Mesenteric fat pad (tissue), 1 donor: Measurements from ENCODE around the gene SP140. TPM values are rescaled to one million over a fixed set of nuclear protein-coding genes. Genes with fewer than 3 reads are reported as not detected.
"Not testable (repeated sequence)": the region's sequence is repeated elsewhere in the genome, so short reads cannot be mapped to it uniquely, and the experiment has no call there.

Experiments used
- DNase-seq: peaks from one replicate; pipeline ENCODE4 v3.0.0-alpha.2; 2020; ENCODE audit warnings: low spot score
- total RNA-seq: library from RNA; stranded (reverse); fragmentation: NEBNext Ultra II Directional; extraction: Animal tissue kit (Norgen Biotek cat#: 25700); gene quantifications from one replicate; pipeline ENCODE4 v1.2.1, GENCODE V29; 2021
- donor health status: DM: yes; HTN: yes; CAD: no.

The SP140 gene
- total RNA-seq, 1 donor from 2014 or later: 2.6 TPM

DNA sequence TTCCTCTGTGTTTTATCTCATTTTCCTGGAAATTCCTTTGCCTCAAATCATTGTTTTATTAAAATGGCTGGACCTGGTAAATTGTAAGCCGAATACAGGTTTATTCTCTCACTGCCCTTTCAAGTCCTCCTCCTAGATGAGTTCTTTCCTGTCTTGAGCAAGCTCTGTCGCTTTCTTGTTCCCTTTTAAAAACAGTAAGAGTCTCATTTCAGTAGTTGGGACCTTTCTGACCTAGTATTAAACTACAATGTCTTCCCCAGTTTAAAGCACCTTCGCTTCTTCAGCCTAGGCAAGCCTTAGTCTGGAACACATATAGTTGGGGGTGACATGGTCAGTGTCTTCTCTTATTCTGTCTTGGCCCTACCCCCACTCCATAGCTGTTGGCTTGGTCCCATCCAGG lies 60.5 kb downstream of the SP140 start:
- no peak for DNase-seq

DNA sequence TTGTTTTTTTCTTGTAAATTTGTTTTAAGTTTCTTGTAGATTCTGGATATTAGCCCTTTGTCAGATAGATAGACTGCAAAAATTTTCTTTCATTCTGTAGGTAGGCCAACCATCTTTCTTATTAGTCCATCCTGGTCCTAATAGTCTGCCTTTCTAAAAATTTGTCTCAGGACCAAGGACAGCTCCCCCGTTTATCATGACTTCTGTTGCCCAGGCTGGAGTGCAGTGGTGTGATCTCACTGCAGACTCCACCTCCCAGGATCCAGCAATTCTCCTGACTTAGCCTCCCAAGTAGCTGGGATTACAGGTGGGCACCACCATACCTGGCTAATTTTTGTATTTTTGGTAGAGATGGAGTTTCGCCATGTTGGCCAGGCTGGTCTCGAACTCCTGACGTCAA lies 63.8 kb downstream of the SP140 start:
- DNase-seq: not testable (repeated sequence)

DNA sequence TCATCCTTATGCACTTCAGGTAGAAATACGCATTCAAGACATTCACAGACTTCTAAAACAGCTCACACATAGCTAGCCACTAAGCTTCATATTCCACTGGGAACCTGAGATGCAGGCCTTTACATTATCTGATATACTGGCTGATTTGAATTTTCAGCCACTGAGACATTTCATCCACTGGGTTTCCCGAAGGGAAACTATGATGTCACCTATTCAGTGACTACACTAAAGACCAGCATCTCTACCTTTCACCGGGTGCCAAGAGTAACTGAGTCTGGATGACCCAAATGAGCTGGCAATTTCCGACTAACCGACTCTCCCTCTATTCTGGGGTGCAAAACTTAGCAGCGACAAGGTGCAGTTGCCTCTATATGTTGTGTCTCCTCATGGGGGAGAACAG lies 69.7 kb downstream of the SP140 start:
- DNase-seq: no peak

DNA sequence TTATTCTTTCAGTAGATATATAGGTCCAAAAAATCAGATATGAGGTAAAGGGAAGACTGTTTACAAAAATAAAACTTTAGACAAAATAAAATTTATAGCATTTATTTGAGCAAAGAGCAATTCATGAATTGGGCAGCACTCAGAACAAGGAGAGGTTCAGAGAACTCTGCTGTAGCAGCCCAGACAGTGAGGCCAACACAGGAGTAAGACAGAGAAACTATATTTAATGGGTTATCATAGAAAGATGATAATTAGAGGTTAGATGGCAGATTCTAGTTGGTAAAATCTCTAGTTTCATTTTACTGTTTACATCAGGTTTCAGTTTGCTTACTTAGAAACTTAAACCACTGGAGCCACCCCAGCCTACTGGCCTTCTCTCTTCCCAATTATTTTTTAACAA lies 71.4 kb downstream of the SP140 start:
- DNase-seq: no peak

DNA sequence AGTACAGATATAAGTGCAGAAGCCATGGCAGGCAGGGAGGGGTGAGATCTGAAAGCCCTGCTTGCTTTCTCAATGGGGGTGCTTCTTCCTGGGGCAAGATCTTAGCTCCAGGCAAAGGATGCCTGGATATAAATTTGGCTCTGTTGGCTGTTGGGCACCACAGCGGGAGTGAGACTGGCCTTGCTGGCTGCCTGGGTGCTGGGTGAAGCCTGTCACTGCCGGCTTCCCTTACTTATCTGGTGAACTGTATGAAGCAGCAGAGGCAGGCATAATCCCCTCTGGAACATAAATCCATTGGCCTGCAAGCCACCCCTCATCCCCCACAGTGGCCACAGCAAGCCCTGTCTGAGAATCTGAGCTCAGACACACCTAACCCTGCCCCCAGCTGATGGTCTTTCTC lies 74.1 kb downstream of the SP140 start:
- no peak for DNase-seq

DNA sequence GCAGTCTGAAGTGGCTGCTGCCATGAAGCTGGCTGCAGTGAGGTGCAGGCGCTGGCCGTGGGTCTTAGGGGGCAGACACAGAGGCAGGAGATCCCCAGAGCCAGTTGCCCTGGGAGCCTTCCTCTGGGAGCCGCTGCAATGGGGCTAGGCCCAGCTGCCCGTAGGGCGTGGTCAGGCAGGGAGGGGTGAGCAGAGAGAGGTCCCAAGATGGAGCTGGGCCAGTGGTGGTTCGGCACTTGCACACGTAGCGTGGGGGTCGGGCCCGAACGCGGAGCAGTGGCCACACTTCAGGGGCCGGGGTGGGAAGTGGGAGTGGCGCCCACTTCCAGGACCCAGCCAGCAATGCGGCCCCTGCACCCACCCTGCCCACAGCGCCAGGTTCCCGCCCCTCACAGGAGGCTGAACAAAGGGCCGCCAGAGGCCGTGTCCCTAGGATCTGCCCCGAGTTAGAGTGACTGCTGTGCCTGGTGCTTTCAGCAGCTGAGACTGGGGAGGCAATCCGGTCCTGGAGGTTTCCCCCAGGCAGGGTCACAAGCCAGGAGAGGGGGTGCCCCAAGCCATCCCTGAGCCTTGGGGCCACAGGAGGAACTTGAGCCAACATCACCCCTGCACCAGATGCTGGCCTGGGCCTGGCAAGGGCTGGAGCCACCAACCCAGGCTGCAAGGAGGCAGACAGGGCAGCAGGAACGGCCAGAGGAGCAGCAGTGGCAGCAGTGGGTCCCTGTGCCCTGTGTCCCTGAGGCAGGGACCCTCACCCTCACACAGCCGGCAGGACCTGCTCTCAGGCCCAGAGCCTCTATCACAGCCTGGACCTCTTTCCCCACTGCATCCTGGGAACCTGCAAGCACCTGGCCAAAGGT lies 80.1 kb downstream of the SP140 start:
- DNase-seq: no peak

DNA sequence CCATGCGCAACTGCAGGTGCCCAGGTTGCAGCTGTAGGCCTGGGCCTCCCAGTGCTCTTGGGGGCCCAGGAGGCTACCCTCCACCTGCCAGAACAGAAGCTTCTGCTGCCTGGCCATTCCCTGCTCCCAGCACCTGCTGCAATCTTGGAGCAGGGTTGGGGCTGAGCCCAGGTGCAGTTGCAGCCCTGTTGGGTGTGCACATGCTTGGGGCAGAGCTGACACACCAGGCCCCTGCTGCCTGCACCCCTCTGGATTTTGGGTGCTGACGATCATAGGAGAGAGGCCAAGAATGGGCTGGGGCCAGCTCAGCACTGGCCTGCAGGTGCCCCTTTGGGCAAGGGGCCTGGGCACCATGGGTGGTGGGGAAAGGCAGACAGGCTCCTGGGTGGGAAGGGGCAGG lies 80.9 kb downstream of the SP140 start:
- no peak for DNase-seq

DNA sequence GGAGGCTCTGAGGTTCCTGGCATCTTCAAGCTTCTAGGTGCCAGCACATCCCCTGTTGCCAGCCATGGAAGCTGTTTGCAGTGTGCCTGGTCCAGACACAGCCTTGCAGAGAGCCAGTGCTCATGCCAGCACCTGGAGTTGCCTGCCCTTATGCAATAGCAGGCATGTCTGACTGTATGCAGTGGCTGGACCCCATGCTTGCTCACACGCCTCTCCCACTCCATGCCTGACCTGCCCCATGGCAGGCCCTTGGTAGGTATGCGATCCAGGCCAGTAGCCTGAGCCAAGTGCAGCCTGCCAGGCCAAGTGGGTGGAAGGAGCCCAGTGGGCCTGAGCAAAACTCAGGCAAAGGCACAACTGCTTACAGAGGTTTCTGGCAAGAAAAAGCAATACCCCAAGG lies 81.9 kb downstream of the SP140 start:
- DNase-seq: no peak

DNA sequence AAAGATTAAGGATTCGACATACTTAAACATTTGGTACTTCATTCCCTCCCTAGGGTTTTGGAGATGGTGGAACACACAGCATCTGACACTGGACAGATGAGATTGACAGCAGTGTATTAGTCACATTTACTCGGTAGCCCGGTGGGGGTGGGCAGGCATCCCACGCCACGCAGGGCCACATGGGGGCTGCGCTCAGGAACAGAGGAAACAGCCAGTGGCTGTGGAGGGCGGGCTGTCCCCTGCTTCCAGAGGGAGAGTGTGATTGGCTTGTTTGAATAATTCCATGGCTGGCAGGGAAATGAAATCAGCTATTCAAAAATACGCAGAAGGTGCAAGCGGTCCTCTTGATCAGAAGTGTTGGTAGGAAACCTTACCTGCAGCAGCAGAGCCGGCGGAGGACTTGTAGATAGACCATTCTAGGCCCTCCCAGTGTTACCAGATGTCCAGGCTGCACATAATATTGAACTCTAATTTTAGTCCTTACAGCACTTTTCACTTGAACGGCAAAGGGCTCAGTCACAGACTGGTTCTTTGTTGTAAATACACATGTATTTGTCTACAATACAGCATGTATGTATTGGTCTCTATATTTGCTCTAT lies 83.0 kb downstream of the SP140 start:
- DNase-seq: no peak

DNA sequence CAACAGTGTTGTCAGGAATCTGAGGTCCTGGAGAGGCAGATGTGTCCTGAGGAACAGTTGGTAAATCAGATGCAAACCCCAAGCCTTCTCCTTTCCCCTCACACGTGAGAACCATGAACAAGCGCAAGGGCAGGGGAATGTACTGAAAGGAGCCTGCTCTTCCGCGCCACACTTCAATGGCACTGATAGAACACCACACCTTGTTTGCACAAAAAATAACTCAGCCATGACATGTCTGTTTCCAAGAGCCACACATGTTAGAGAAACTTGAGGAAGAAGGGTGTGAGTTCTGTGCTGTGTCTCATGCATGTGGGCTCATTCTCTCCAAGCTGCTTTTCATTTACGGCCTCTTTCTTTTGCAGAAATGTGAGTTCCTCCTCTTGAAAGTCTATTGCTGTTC lies 85.3 kb downstream of the SP140 start:
- DNase-seq: not testable (repeated sequence)

DNA sequence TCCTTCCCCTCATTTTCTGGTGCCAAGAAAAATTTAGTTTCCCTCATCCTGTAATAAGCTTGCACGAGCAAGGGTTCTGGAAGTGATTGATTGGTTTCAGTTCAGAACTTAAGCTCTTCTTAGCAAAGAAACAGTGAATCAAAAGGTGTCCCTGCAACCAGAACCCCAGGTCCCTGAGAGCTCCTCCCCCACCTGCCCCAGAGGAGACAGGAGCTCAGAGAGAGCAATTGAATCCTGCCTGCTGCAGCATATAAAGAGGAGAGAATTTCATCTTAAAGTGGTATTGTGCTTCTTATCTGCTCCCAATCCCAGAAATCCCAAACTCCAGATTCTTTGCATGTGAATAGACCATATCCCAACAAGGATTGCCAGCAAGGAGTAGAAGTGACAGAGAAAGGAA lies 86.1 kb downstream of the SP140 start:
- DNase-seq: not testable (repeated sequence)

DNA sequence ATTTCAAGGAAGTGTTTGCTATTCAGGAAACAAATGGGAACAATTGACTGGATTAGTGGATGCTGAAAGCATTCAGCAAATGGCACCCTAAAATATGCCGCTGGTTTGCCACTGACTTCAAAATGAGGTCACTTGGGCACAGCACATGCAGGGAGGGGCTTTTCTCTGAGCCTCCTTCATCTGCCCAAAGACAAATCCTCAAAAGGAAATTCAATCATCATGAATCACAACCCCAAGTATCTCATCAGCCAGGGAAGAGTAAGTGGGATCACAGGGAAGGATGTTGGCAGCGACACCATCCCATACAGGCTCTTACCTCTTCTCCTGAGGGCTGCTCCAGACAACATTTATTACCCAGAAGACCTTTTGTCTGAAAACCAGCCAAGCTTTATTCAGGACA lies 87.1 kb downstream of the SP140 start:
- DNase-seq: no peak

DNA sequence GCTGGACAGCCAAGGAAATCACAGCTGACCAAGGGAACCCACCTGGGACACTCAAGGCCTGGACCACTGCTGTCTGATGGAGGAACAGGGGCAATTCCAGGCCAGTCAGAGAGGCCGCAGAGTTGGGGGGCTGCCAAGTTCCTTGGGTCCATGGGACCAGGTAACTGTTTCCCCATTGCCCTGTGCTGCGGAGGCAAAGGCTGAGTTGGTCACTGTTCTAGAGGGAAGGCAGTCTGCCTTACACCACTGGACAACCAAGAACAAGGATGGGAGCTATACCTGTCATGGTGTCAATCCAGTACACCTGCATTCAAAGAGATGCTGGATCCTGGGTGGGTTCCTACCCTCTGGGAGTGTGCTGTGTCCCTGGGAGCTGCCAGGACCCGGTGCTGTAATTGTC lies 91.8 kb downstream of the SP140 start:
- no peak for DNase-seq

DNA sequence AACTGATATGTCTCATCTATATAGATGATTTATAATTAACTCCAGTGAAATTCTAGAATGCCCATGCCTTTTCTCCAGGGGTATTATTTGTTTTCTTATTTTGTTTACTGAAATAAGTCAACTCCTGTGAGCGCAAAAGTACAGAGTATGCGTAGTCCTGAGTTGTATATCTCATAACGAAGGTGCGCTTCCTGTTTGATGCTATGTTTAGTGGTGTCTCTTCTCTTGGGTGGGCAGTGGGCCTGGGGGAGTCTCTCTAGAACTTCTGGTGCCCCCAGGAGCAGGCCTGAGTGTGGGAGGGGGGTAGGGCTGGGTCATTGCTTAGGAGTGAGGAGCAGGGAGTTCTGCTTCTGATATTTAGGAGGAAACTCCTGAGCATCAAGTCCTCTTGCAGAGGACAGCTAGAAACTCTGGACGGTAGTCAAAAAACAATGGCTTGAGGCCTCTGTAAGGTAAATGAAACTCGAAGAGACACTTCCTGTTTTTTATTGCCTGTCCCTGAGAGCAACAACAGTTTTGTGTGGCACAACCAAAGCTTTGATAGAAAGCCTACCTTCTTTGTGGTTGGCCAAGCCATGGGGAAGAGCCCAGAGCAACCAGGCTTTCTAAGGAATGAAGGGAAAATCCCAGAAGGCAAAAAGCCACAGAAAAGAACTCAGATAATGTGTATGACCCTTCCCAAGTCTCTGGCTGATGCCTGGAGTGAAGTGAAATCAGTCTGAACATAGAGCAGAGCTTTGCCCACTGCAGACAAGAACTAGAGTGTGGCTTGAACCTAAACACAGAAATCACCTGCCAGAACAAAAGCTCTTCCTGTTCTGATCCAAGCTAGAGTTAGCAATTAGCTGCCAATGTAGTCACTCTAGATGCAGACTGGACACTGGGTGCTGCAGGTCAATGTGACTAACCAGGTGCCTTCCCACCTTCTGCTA lies 92.9 kb downstream of the SP140 start:
- no peak for DNase-seq

DNA sequence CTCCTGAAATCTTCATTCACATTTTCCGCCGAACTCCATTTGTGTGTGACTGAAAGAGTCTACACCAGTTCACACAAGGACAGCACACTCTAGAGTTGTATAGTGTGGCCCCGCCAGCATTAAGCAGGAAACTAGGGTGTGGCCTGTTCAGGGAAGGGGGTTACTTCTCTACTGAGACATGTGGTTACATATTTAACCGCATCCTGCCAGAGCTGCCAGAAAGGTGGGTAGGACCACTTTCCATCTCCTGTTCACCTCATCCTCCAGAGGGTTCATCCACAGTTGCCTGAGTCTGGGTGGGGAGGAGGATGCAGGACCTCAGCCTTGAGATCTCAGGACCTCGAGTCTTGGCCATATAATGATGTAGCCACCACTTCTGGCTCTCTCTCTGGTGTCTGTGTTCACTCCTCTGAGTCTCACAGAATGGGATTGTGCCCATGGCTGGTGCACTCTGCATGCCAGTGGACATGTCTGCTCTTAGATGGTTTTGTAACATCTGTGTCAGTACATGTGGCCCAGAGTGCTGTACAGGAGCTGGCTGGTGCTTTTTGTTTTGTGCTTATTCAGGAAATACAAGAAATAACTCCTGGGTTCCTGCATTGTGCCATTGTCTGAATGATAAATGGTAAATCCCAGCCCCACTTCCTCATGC lies 93.8 kb downstream of the SP140 start:
- no peak for DNase-seq

DNA sequence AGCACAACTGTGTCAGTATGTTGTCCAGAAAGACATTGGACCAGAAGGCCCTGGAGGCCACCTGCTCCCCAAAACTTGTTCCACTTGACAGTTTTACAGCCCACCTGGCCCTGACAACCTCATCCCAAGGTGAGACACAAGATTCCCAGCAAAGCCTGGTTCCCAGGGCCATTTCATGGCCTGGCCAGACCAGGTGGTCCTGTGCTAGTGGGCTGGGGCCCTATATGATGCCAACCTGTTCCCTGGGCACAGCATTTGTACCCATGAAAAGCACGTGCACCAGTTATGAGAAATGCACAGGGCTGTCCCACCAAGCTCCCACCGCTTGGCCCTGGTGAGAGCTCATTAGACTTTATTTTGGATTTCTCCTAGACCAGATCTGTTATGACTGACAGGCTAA lies 95.5 kb downstream of the SP140 start:
- DNase-seq: no peak

DNA sequence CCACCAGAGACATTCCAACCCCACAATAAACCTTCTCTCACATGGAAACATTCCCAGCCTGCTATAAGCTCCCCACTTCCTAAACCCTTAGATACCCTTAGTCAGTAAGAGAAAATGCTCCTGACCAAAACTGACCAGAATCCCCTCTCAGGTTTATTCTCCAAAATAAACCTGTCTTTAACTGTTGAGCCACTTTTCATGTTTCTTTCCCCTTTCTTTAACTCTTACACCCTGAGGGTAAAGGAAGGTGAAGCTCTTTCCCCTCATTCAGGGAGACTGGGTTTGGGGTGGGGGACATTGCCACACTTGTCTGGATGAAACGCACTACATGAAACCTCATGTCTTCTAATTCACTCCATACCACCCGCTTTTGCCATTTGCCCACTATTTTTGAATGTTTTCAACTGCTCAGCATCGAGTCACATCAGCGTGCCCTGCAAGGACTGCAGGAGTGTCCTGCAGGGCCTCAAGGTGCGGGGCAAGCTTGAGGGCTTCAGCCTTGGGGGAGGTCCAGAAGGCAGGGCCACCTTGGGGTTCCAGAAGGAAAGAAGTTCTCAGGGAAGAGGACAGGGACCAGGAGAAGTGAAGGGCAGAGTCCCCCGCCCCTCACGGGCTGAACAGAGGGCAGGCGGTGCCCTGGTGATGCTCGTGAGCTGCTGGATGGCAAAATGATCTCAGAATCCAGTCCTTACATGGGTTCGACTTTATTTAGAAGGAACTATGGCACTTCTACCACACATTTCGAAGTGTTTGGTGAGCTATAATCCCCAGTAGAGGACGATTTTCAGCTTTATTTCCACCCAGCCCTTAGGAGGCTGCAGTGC lies 97.2 kb downstream of the SP140 start:
- no peak for DNase-seq

DNA sequence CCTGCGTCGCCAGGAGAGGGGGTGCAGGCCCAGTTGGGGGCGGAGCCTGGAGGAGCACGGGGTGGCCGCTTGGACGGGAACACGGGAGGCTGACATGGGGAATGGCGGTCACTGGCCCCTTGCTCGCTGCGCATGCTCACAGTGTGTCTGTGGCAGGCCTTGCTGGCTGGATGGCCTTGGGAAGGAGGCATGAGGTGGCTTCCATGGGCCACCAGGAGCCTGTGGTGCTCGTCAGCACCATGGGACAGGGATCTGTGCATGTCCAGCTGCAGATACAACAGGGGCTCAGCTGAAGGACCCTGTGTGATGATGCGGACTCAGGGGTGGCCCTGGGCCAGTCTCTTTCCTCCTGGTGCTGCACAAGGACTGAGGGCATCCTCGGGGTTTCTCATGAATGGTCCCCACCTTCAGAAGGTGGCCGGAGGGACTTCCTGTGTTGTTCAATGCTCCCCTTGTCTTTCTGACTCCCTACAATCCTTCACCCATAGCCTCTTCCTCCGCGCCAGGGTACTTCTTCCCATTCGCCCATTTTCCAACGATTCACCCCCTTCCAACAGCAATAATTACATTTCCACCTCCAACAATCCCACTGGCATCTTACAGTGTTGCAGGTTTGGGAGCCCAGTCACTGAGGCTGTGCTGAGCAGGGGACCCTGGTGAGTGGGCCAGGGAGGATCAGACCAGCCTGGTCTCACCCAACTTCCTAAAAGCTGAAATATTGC lies 98.0 kb downstream of the SP140 start:
- no peak for DNase-seq

DNA sequence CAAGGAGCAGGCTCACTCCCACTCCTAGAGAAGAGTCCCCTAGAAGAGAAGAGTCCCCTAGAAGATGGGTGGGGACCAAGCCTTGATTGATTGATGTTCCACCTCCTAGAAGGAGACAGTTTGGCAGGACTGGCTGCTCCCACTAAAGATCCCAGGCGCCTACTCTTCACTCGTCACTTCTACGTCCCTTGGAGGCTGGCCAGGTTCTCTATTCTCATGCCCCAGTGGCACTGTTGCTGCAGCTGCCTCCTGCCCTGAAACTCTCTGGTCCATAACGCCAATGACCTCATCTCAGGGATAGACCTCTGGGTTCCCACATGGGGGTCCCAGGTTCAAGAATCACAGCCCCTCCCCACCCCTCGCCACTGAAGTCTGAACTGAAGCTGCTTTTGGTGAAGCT lies 99.0 kb downstream of the SP140 start:
- no peak for DNase-seq
